K562 (cell line): Measurements from ENCODE around the gene ARPP21.

Experiments used
- ZNF232 ChIP-seq: sonication (generic); formaldehyde crosslinking; IDR thresholded peaks from 2 replicates; pipeline ENCODE4 v1.8.0; 2022; ENCODE audit warnings: mild to moderate bottlenecking, missing genetic modification reagents
- ZNF24 ChIP-seq: fragments of 450-650 bp; IDR thresholded peaks from 2 replicates; pipeline ENCODE4 v1.6.1; 2016

GRCh38 chr3:35664460-35664919, 25.2 kb downstream of the ARPP21 start:
- no peak for TF ChIP-seq ZNF24
- TF ChIP-seq ZNF232 (CRISPR knock-in tag), result no peak
